GM12891 (cell line): Measurements from ENCODE around the gene RHBDD1.

Experiments
- DNase-seq: peaks from one replicate; pipeline ENCODE4 v3.0.0; 2011; ENCODE audit warnings: low spot score; ENCODE audit not compliant: insufficient read length
- FAIRE-seq: peaks from 2 replicates; lab custom pipeline; 2011; peaks lifted over from hg19 to GRCh38; lab: Jason Lieb, UNC
- PAX5 ChIP-seq: IDR thresholded peaks from 2 replicates; pipeline ENCODE4 v1.6.1; 2011; ENCODE audit warnings: low read length, moderate library complexity, mild to moderate bottlenecking; ENCODE audit not compliant: insufficient read depth, severe bottlenecking
- POLR2A ChIP-seq: IDR thresholded peaks from 2 replicates; pipeline ENCODE4 v1.6.1; 2011; ENCODE audit warnings: low read depth, low read length, control low read depth
- POLR2AphosphoS5 ChIP-seq: IDR thresholded peaks from 2 replicates; pipeline ENCODE4 v1.6.1; 2011; ENCODE audit warnings: low read depth, low read length, control low read depth
- POU2F2 ChIP-seq: IDR thresholded peaks from 2 replicates; pipeline ENCODE4 v1.6.1; 2011; ENCODE audit warnings: low read depth, mild to moderate bottlenecking, control low read depth, low read length, moderate library complexity
- SPI1 ChIP-seq: IDR thresholded peaks from 2 replicates; pipeline ENCODE4 v1.6.1; 2011; ENCODE audit warnings: low read depth, low read length, control low read depth
- TAF1 ChIP-seq: IDR thresholded peaks from 2 replicates; pipeline ENCODE4 v1.6.1; 2011; ENCODE audit warnings: low read depth, low read length, control low read depth

RHBDD1 gene

DNA sequence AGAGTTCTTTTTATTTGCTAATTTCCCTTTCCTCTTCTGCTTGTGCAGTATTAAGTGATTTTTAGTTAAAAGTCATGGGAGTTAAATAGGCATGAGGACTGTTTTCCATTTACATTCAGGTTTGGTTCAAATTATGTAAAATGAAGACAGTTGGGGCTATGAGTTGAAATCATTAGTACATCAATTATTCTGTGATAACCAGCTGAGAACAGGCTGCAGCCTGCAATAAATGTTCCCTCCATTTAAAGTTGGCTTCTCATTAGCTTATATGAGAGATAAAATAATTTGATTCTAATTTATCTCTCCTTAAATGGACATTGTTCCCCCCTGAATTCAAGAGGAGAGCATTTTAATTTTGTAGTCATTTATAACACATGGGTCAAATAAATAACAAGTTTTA is 48.3 kb downstream of the RHBDD1 start:
- DNase-seq (no peak), FAIRE-seq (no peak)
- no peak for TF ChIP-seq POLR2AphosphoS5
- no peak for TF ChIP-seq POLR2A
- TF ChIP-seq SPI1, result no peak
- TF ChIP-seq PAX5, result no peak
- no peak for TF ChIP-seq TAF1
- no peak for TF ChIP-seq POU2F2

GRCh38 chr2:226885769-226886435 is 50.0 kb downstream of the RHBDD1 start:
- DNase-seq (no peak), FAIRE-seq (no peak)
- TF ChIP-seq PAX5, result no peak

DNA sequence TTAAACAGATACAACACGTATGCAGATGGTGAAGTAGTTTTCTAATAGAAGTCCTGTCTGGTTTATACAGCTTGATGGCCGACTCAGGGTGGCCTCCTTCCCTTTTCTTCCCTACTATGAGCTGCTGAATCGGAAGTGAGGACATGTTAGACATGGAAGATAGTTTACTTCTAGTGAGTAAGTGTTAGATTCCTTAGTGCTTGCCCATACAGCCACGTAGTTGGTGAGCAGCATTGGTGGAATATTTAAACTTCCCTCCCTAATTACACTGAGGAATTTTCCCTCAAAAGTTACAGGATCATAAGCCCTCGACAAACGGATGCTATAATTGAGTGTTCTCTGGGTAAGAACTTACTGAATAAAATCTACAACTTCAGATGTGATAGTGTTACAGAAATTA is 52.1 kb downstream of the RHBDD1 start:
- DNase-seq (no peak), FAIRE-seq (no peak)
- no peak for TF ChIP-seq POU2F2
- no peak for TF ChIP-seq POLR2AphosphoS5
- TF ChIP-seq POLR2A, result no peak
- no peak for TF ChIP-seq TAF1
- no peak for TF ChIP-seq PAX5
- no peak for TF ChIP-seq SPI1

GRCh38 chr2:226888378-226888965 is 52.6 kb downstream of the RHBDD1 start:
- FAIRE-seq (no peak), DNase-seq (no peak)
- TF ChIP-seq SPI1 (no peak), POLR2AphosphoS5 (no peak), TAF1 (no peak), POU2F2 (no peak), POLR2A (no peak), PAX5 (no peak)

- TF ChIP-seq SPI1, result no peak
- TF ChIP-seq TAF1, result no peak
- TF ChIP-seq POLR2A, result no peak
- TF ChIP-seq POU2F2, result no peak
- no peak for TF ChIP-seq POLR2AphosphoS5
- no peak for TF ChIP-seq PAX5
- FAIRE-seq, result no peak
- DNase-seq, result no peak
These were observed 53.1 kb downstream of the RHBDD1 start for GRCh38 chr2:226888971-226889370.

- FAIRE-seq, result no peak
- no peak for TF ChIP-seq TAF1
- TF ChIP-seq PAX5, result no peak
- TF ChIP-seq SPI1, result no peak
- TF ChIP-seq POLR2A, result no peak
- no peak for TF ChIP-seq POLR2AphosphoS5
- TF ChIP-seq POU2F2, result no peak
These were observed 54.4 kb downstream of the RHBDD1 start for GRCh38 chr2:226890286-226890685.

DNA sequence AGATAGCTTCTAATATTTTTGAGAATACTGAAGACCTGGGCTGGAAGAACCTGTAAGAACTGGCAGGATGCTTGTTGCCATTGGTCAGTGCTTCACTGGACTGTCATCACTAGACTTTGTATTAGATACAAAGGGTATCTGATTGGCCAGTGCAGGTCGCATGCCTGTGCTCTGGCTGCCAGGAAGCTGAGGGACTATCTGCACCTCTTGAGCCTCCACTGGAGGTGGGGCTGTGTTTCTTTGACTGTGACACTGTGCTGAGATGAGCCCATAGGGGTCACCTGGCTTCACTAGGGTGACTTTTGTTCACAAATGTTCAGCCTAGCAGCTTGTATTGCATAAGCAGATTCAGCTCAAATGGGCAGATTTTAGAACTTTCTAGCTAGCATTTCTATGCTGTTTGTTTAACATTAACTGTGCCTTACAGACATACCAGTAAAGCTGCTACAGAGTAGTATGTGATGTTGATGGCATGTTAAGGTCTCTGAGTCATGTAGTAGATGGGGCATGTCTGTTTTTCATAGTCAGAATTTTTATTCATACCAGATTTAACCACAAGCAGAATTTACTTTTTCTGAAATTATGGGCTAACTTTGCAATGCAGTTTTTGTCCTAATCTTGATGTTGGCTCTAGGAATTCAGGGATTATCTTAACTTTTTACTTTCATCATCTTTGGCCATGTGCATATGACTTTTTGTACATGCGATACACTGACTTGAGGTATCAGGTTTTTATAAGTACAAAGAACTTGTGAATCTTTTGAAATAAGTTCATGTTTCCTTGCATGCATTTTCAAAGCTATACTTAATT is 56.1 kb downstream of the RHBDD1 start:
- DNase-seq (no peak), FAIRE-seq (peak; percentile 28)
- TF ChIP-seq POU2F2 (no peak), POLR2A (no peak), TAF1 (no peak), POLR2AphosphoS5 (no peak), PAX5 (no peak), SPI1 (no peak)

More at GRCh38 chr2:226890286-226890685, 54.4 kb downstream of the RHBDD1 start:
- DNase-seq, result no peak

DNA sequence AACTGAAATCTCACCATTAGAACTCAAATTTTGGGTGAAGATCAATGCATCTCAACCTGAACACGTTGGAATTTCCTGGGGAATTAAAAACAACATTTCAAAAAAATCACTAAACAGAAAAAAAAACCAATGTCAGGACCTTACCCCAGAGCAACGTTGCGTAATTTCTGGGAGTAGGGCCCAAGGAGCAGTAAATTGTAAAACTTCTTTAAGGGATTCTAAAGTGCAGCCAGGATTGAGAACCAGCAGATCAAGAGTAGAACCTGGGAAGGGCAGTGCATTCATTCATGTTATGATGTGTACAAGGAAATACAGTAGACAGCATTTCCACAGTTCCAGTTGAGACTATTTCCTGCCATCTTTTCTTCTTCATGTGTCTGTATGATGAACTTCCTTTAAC is 56.9 kb downstream of the RHBDD1 start:
- TF ChIP-seq PAX5 (no peak), POLR2AphosphoS5 (no peak), SPI1 (no peak), TAF1 (no peak), POLR2A (no peak), POU2F2 (no peak)
- DNase-seq (no peak), FAIRE-seq (no peak)

DNA sequence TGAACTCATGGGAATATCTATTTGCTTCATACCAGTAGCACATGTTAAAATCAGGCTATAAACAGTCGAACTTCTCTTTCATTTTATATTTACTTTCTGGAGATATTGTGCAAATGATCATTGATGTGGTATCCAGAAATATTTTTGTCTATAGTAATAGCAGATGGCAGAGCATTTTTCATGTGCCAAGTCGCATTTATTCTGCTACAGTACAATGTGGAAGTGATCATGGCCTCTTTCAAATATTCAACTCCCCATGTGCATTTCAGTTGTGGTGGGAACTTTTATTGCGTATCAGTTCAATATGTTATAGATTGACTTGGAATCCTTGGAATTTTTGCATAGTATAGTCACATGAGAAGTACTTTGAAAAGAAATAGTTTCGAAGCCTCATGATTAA is 57.4 kb downstream of the RHBDD1 start:
- no peak for TF ChIP-seq POU2F2
- no peak for TF ChIP-seq POLR2A
- no peak for TF ChIP-seq TAF1
- TF ChIP-seq SPI1, result no peak
- no peak for TF ChIP-seq PAX5
- no peak for TF ChIP-seq POLR2AphosphoS5
- FAIRE-seq, result no peak
- no peak for DNase-seq
